Astrocyte of the cerebellum (primary cell): Measurements from ENCODE around the gene DNM3.

Experiments used
- DNase-seq: peaks from one replicate; pipeline ENCODE4 v3.0.0-alpha.2; 2011; ENCODE audit warnings: low read depth
- H3K4me3 ChIP-seq: 2 replicates; pipeline ENCODE4 v1.5.1; 2011; ENCODE audit warnings: mild to moderate bottlenecking, low read depth, low read length, moderate library complexity
- CTCF ChIP-seq: IDR thresholded peaks from 2 replicates; pipeline ENCODE4 v1.5.1; 2012; ENCODE audit warnings: low read length, low read depth, moderate library complexity, mild to moderate bottlenecking; ENCODE audit errors: missing control alignments
- in situ Hi-C: cut with HindIII; loops from 2 replicates; pipeline ENCODE4 v1.10.0; 2017; ENCODE audit warnings: low sequenced_read_pairs

The DNM3 gene

GRCh38 chr1:172255223-172255560 is 413.9 kb downstream of the DNM3 start:
- TF ChIP-seq CTCF, result no peak
- in situ Hi-C loops, result no loop called here
- DNase-seq, result no peak
- no peak overlapping the region for H3K4me3 ChIP-seq

- DNase-seq, result no peak
- H3K4me3 ChIP-seq, result no peak overlapping the region
- TF ChIP-seq CTCF, result no peak
- in situ Hi-C loops, result no loop called here
These were observed 424.6 kb downstream of the DNM3 start for GRCh38 chr1:172265905-172266304.

DNA sequence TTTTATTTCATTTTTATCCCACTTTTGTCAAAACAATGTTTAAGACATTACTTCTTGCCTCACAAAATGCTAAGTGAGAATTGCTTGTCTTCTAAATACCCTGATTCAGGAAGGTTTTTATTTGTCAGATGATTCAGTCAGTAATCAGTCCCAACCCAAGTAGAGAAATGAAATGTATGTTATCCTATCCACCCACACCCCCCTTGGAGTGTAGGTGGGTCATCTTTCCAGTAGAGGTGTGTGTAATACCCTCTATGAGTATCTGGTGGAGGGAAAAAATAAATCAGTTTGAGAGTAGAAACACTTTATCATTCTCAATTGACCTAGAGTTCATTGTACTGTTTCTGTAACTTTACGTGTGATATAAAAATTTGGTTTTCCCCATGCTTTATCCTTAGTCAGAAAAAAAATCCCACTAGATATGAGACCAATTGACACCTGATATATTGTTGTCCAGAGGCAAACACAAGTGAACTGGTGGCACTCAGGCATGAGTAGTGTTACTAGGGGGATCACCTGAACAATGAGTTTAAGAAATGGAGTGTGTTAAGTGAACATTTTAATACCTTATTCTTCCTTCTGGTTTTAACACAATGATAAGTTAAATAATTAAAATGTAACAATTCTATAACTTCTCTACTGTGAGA is 425.4 kb downstream of the DNM3 start:
- in situ Hi-C loops, result no loop called here
- no peak for TF ChIP-seq CTCF
- no peak overlapping the region for H3K4me3 ChIP-seq
- no peak for DNase-seq

DNA sequence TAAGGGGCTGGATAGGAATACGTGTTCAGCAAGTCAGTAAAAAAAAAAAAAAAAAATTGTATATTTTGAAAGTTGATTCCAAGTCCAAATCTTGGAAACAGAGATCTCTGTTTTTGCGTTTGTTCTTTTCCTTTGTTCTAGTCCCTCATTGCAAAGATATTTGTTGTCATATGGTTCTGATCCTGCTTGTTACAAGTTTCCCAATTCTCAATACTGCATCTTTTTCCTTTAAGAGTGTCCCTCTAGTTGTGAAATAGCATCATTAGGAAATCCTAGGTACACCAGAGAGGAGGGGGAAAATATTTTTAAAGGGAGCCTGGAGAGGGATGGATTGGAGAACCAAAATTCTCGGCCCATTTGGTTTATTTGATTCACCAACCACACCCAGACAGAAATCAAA is 426.9 kb downstream of the DNM3 start:
- H3K4me3 ChIP-seq, result no peak overlapping the region
- in situ Hi-C loops, result no loop called here
- DNase-seq, result no peak
- TF ChIP-seq CTCF, result no peak

DNA sequence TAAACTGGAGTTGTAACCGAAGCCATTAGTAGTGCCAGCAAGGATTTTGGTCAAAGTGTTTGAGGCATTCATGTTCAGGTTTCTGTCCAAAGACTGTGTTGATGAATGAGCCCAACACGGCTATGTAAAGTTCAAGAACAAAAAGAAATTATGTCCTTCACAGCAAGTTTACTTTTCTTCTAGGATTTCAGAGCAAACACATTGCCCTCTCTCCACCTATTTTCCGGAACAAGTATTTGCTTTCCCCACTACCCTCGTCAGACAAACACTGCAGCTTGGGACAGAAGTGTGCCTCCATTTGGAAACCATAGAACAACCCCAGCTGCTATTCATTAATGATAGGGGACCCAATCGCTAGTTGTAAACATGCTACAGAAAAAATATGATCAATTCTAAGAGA is 427.8 kb downstream of the DNM3 start:
- no peak for DNase-seq
- H3K4me3 ChIP-seq, result no peak overlapping the region
- in situ Hi-C loops, result no loop called here
- TF ChIP-seq CTCF, result no peak

DNA sequence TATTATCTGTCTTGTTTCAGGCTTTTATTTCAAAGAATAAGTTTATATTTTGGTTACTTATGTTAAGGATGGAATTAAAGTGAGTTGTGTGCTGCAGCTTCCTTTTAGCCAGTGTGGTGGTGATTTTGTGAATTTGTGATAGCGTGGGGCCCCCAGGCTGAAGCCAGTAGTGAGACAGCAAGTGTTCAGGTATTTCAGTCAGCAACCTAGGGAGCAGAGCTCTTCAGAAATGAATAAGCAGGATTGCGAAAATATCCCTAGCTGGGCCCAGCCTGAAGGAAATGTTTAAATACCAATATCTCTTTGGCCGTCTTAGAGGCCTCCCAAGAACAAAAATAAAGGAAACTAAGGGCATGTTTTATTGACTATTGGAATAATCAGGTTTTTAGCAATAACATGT is 428.3 kb downstream of the DNM3 start:
- TF ChIP-seq CTCF, result no peak
- no peak for DNase-seq
- no peak overlapping the region for H3K4me3 ChIP-seq
- in situ Hi-C loops, result no loop called here

DNA sequence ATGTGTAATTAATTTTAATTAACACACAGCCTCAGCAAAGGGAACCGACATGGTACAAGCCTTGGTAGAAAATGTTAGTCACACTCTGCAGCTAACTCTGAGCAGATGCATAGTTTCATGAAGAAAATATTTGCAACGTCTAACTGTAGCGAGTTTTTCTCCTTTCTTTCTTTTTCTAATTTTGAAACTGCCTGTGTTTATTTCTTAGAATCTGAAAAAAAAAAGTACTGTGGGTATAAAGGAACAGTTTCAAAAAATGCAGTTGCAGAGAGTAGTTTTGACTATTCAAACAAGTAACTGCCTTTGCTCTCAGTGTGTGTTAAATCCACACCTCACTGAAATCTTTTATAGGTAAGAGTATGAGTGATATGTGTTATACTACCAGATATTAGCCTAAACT is 429.3 kb downstream of the DNM3 start:
- DNase-seq, result no peak
- no peak overlapping the region for H3K4me3 ChIP-seq
- TF ChIP-seq CTCF, result no peak
- in situ Hi-C loops, result no loop called here
